Measurements from ENCODE around the gene ABHD6.

DNA sequence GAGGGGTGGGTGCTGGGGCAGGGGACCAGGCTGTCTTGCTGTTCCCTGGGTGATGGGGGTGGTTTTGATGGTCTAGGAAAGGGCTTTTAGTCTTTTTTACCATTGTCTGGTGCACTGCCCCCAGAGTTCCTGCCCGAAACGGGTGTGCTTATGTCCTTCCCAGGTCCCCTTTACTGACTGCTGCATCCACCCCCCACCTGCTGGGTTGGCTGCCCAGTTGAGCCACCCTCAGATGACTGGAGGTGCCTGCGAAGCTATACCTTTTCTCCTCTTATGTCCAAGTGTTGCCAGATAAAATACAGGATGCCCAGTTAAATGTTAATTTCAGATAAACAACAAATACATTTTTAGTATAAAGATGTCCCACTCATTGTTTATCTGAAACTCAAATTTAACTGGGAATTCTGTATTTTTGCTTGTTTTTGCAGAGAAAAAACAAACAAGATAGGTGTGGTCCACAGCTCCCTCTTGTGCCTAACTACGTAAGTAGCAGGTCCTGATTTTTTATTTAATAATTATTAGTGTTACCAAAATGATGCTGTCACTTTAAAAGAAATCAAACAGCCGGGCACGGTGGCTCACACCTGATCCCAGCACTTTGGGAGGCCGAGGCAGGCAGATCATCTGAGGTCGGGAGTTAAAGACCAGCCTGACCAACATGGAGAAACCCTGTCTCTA lies 62.4 kb downstream of the ABHD6 start:
- TF ChIP-seq TBL1XR1 (IDR thresholded peaks at IDR 0.05; ENCODE audit: low read length in 2 of 2) (no peak), POLR2AphosphoS5 (IDR thresholded peaks at IDR 0.05; ENCODE audit: control insufficient read depth, insufficient read depth, low read depth, low read length) (no peak), ZC3H11A (IDR thresholded peaks at IDR 0.05; ENCODE audit: low read depth, low read length) (no peak), SMAD3 (CRISPR knock-in tag; conservative IDR thresholded peaks at IDR 0.05) (no peak), YY1 (IDR thresholded peaks at IDR 0.05; ENCODE audit: borderline replicate concordance in 1 of 3, control insufficient read depth in 1 of 3, extremely low read depth in 1 of 3, insufficient read depth in 3 of 3, insufficient read length in 1 of 3, insufficient replicate concordance in 2 of 3, low read depth in 1 of 3, low read length in 2 of 3) (no peak), ZNF12 (CRISPR knock-in tag; IDR thresholded peaks at IDR 0.05) (no peak), KDM1A (IDR thresholded peaks at IDR 0.05) (no peak), GTF2A2 (tag; IDR thresholded peaks at IDR 0.05) (no peak), EGR1 (conservative IDR thresholded peaks at IDR 0.05) (no peak), TEAD4 (IDR thresholded peaks at IDR 0.05; ENCODE audit: low read length) (no peak), TEAD4 (CRISPR knock-in tag; IDR thresholded peaks at IDR 0.05; ENCODE audit: borderline replicate concordance) (no peak)
- TF ChIP-seq, protein P1, sequence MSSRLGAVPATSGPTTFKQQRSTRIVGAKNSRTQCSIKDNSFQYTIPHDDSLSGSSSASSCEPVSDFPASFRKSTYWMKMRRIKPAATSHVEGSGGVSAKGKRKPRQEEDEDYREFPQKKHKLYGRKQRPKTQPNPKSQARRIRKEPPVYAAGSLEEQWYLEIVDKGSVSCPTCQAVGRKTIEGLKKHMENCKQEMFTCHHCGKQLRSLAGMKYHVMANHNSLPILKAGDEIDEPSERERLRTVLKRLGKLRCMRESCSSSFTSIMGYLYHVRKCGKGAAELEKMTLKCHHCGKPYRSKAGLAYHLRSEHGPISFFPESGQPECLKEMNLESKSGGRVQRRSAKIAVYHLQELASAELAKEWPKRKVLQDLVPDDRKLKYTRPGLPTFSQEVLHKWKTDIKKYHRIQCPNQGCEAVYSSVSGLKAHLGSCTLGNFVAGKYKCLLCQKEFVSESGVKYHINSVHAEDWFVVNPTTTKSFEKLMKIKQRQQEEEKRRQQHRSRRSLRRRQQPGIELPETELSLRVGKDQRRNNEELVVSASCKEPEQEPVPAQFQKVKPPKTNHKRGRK (tag; IDR thresholded peaks at IDR 0.05): no peak
- TF ChIP-seq, protein P2, sequence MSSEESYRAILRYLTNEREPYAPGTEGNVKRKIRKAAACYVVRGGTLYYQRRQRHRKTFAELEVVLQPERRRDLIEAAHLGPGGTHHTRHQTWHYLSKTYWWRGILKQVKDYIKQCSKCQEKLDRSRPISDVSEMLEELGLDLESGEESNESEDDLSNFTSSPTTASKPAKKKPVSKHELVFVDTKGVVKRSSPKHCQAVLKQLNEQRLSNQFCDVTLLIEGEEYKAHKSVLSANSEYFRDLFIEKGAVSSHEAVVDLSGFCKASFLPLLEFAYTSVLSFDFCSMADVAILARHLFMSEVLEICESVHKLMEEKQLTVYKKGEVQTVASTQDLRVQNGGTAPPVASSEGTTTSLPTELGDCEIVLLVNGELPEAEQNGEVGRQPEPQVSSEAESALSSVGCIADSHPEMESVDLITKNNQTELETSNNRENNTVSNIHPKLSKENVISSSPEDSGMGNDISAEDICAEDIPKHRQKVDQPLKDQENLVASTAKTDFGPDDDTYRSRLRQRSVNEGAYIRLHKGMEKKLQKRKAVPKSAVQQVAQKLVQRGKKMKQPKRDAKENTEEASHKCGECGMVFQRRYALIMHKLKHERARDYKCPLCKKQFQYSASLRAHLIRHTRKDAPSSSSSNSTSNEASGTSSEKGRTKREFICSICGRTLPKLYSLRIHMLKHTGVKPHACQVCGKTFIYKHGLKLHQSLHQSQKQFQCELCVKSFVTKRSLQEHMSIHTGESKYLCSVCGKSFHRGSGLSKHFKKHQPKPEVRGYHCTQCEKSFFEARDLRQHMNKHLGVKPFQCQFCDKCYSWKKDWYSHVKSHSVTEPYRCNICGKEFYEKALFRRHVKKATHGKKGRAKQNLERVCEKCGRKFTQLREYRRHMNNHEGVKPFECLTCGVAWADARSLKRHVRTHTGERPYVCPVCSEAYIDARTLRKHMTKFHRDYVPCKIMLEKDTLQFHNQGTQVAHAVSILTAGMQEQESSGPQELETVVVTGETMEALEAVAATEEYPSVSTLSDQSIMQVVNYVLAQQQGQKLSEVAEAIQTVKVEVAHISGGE (CRISPR knock-in tag; IDR thresholded peaks at IDR 0.05): no peak
- TF ChIP-seq, protein P3, sequence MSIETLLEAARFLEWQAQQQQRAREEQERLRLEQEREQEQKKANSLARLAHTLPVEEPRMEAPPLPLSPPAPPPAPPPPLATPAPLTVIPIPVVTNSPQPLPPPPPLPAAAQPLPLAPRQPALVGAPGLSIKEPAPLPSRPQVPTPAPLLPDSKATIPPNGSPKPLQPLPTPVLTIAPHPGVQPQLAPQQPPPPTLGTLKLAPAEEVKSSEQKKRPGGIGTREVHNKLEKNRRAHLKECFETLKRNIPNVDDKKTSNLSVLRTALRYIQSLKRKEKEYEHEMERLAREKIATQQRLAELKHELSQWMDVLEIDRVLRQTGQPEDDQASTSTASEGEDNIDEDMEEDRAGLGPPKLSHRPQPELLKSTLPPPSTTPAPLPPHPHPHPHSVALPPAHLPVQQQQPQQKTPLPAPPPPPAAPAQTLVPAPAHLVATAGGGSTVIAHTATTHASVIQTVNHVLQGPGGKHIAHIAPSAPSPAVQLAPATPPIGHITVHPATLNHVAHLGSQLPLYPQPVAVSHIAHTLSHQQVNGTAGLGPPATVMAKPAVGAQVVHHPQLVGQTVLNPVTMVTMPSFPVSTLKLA (conservative IDR thresholded peaks at IDR 0.05): no peak

Measured in K562 (cell line).